Measurements from ENCODE around the gene STK26. TPM values are rescaled to one million over a fixed set of nuclear protein-coding genes. Genes with fewer than 3 reads are reported as not detected.

STK26 gene
- polyA plus RNA-seq, 1 donor from 2014 or later, result 8.8 TPM

- H3K4me2 ChIP-seq (ENCODE audit: low read length), result no peak overlapping the region
- H3K9me3 ChIP-seq (ENCODE audit: low read length), result no peaks in the 10 kb centered on the region
- no peaks in the 10 kb centered on the region for H3K27me3 ChIP-seq (ENCODE audit: insufficient read depth, low read depth, low read length)
- no peaks in the 10 kb centered on the region for H3K79me2 ChIP-seq (replicated peaks; ENCODE audit: insufficient read depth, low read length)
- H4K20me1 ChIP-seq (ENCODE audit: insufficient read depth), result no peaks in the 10 kb centered on the region
- H3K9me2 ChIP-seq (ENCODE audit: insufficient read depth, low read length), result no peaks in the 10 kb centered on the region
- H3K36me3 ChIP-seq (ENCODE audit: insufficient read depth, low read length), result no peaks in the 10 kb centered on the region
- no peak overlapping the region for H2AFZ ChIP-seq (ENCODE audit: low read depth, low read length)
- no peak overlapping the region for H3K27ac ChIP-seq (ENCODE audit: low read length)
- no peak overlapping the region for H3K4me3 ChIP-seq (ENCODE audit: low read length)
- H3F3A ChIP-seq (ENCODE audit: insufficient read depth, low read length, poor library complexity, severe bottlenecking), result no peaks in the 10 kb centered on the region
- no peak overlapping the region for H3K9ac ChIP-seq (ENCODE audit: low read length)
- no peak for TF ChIP-seq EZH2 (IDR thresholded peaks at IDR 0.05; ENCODE audit: borderline replicate concordance, insufficient read depth, low read length, poor library complexity, severe bottlenecking)
- TF ChIP-seq POLR2AphosphoS5 (IDR thresholded peaks at IDR 0.05), result no peak
- TF ChIP-seq EP300 (conservative IDR thresholded peaks at IDR 0.05; ENCODE audit: poor library complexity, severe bottlenecking), result no peak
- no peak for TF ChIP-seq TAF1 (IDR thresholded peaks at IDR 0.05; ENCODE audit: low read depth)
- TF ChIP-seq REST (IDR thresholded peaks at IDR 0.05; ENCODE audit: borderline replicate concordance), result no peak
- no peak for TF ChIP-seq SMC3 (conservative IDR thresholded peaks at IDR 0.05; ENCODE audit: poor library complexity)
- no peak for TF ChIP-seq RAD21 (conservative IDR thresholded peaks at IDR 0.05)
- no peak for TF ChIP-seq MXI1 (conservative IDR thresholded peaks at IDR 0.05; ENCODE audit: poor library complexity, severe bottlenecking)
- no peak for TF ChIP-seq CTCF (IDR thresholded peaks at IDR 0.05; ENCODE audit: poor library complexity, severe bottlenecking)
Measured at GRCh38 chrX:132120913-132121312, 97.8 kb downstream of the STK26 start.

Other genes with a start within 250 kb of the STK26 start
- 0.54 and 1.2 TPM in 2 replicates for gene FRMD7, start 104.7 kb downstream of the STK26 start, polyA plus RNA-seq
- gene RAP2C, start 196.1 kb downstream of the STK26 start, polyA plus RNA-seq, result 21.9 and 26.2 TPM in 2 replicates